K562 (cell line): ENCODE results near the gene ZNF273. TPM values are rescaled to one million over a fixed set of nuclear protein-coding genes. Genes with fewer than 3 reads are reported as not detected.

ENCODE experiments used
- ATAC-seq: fragments of 200-7000 bp; cut with Tn5 transposase; 3 replicates; pipeline ENCODE4 v1.9.1; 2020; ENCODE audit warnings: moderate library complexity
- Bru-seq: library from RNA; stranded (reverse); fragments of 400-500 nt; gene quantifications from one replicate; lab custom pipeline; 2021; lab: Mats Ljungman, UMichigan
- BruChase-seq, 2 experiments: library from RNA; stranded (reverse); fragments of 400-500 nt; gene quantifications; one replicate each; lab custom pipeline; 2021; lab: Mats Ljungman, UMichigan
- BruUV-seq: library from RNA; stranded (reverse); fragments of 400-500 nt; replicated peaks from 2 replicates; lab custom pipeline; 2021; lab: Mats Ljungman, UMichigan
- CTCF ChIA-PET: fragments of 300-600 bp; formaldehyde crosslinking; extraction: SDS; loops from one replicate; lab custom pipeline; 2021; ENCODE audit warnings: low intra/inter-chr PET ratio; lab: Yijun Ruan, JAX
- POLR2A ChIA-PET: fragments of 300-600, 350-650 bp; sonication (Branson Sonifier 250); formaldehyde crosslinking; extraction: SDS; loops from one replicate; lab custom pipeline; 2021; ENCODE audit warnings: antibody characterized with exemption, inconsistent platforms; lab: Yijun Ruan, JAX
- DNase-seq, 4 experiments: peaks; one replicate each; pipeline versions ENCODE4 v3.0.0 to v3.0.0-alpha.2; 2011 to 2018; ENCODE audit warnings: low spot score in 3 of 4, mixed read lengths in 3 of 4; ENCODE audit errors: extremely low read depth in 1 of 4
- FAIRE-seq: peaks from 2 replicates; lab custom pipeline; 2011; peaks lifted over from hg19 to GRCh38; lab: Jason Lieb, UNC
- H2AFZ ChIP-seq: 2 replicates; pipeline ENCODE4 v1.6.0; 2011; ENCODE audit warnings: low read depth, low read length, control low read depth, inconsistent platforms
- H3K27ac ChIP-seq: fragments of 200-600 bp; 3 replicates; pipeline ENCODE4 v1.8.0; 2011; ENCODE audit warnings: low read depth, mild to moderate bottlenecking, control low read depth, inconsistent platforms, low read length, moderate library complexity, mixed read lengths; ENCODE audit errors: extremely low read depth
- H3K27me3 ChIP-seq, 2 experiments: fragments of 300-600 bp in 1 of 2; 2 replicates in 1 of 2; 3 replicates in 1 of 2; pipeline versions ENCODE4 v1.6.0 to v1.8.0; 2011; ENCODE audit warnings: inconsistent platforms in 2 of 2, low read length in 2 of 2, mild to moderate bottlenecking in 1 of 2, mixed read lengths in 1 of 2, moderate library complexity in 1 of 2; ENCODE audit not compliant: control insufficient read depth in 2 of 2, insufficient read depth in 2 of 2
- H3K36me3 ChIP-seq: fragments of 300-600 bp; 3 replicates; pipeline ENCODE4 v1.8.0; 2011; ENCODE audit warnings: mild to moderate bottlenecking, low read length, inconsistent platforms; ENCODE audit not compliant: control insufficient read depth, insufficient read depth
- H3K4me1 ChIP-seq, 2 experiments: fragments of 200-600 bp in 1 of 2; replicated peaks in 1 of 2; 2 replicates in 1 of 2; 3 replicates in 1 of 2; pipeline versions ENCODE4 v1.5.1 to v1.8.0; 2011; ENCODE audit warnings: inconsistent platforms in 2 of 2, low read length in 2 of 2, mild to moderate bottlenecking in 1 of 2, mixed read lengths in 1 of 2, moderate library complexity in 1 of 2; ENCODE audit not compliant: control insufficient read depth in 2 of 2, insufficient read depth in 2 of 2
- H3K4me2 ChIP-seq: 2 replicates; pipeline ENCODE4 v1.6.1; 2011; ENCODE audit warnings: low read length, control low read depth, inconsistent platforms, mixed read lengths; ENCODE audit not compliant: insufficient read depth
- H3K4me3 ChIP-seq: fragments of 200-600 bp; sonication (generic), shearing (Covaris generic); 2 replicates; pipeline ENCODE4 v1.5.1; 2016; ENCODE audit warnings: control low read depth, inconsistent platforms
- H3K79me2 ChIP-seq: fragments of 200-600 bp; 3 replicates; pipeline ENCODE4 v1.8.0; 2011; ENCODE audit warnings: low read length, inconsistent platforms; ENCODE audit not compliant: control insufficient read depth, insufficient read depth
- H3K9ac ChIP-seq, 2 experiments: 2 replicates each; pipeline versions ENCODE4 v1.6.0 to v1.6.1; 2011; ENCODE audit warnings: low read depth in 2 of 2, low read length in 2 of 2, control low read depth in 1 of 2, inconsistent platforms in 1 of 2, mild to moderate bottlenecking in 1 of 2, mixed read lengths in 1 of 2; ENCODE audit not compliant: insufficient read depth in 1 of 2
- H3K9me1 ChIP-seq: one replicate; pipeline ENCODE4 v1.6.0; 2011; ENCODE audit warnings: inconsistent platforms, mild to moderate bottlenecking, low read length, moderate library complexity; ENCODE audit not compliant: control insufficient read depth, insufficient read depth
- H3K9me3 ChIP-seq: replicated peaks from 2 replicates; pipeline ENCODE4 v1.5.1; 2011; ENCODE audit warnings: low read depth, low read length, inconsistent platforms; ENCODE audit not compliant: control insufficient read depth, insufficient read depth
- H4K20me1 ChIP-seq: replicated peaks from 2 replicates; pipeline ENCODE4 v1.6.1; 2011; ENCODE audit warnings: low read length, inconsistent platforms, mixed read lengths; ENCODE audit not compliant: control insufficient read depth, insufficient read depth
- ATF1 ChIP-seq, 2 experiments: fragments of 450-650 bp in 1 of 2; IDR thresholded peaks; 2 replicates each; pipeline ENCODE4 v1.6.1; 2016; ENCODE audit warnings: missing compliant biosample characterization in 1 of 2, missing genetic modification characterization in 1 of 2
- EGR1 ChIP-seq: fragments of 450-650 bp; conservative IDR thresholded peaks from 2 replicates; pipeline ENCODE4 v1.6.1; 2017; ENCODE audit warnings: mild to moderate bottlenecking
- ELF4 ChIP-seq: fragments of 450-650 bp; formaldehyde crosslinking; IDR thresholded peaks from 2 replicates; pipeline ENCODE4 v1.4.0; 2022; ENCODE audit warnings: missing genetic modification characterization
- FOXK1 ChIP-seq: sonication (generic); formaldehyde crosslinking; IDR thresholded peaks from 2 replicates; pipeline ENCODE4 v1.8.0; 2022; ENCODE audit warnings: missing genetic modification reagents, mild to moderate bottlenecking, borderline replicate concordance
- POLR2AphosphoS2 ChIP-seq: IDR thresholded peaks from 2 replicates; pipeline ENCODE4 v1.6.1; 2012; ENCODE audit warnings: low read length, improper control_type of control experiment
- POLR2AphosphoS5 ChIP-seq: IDR thresholded peaks from 2 replicates; pipeline ENCODE4 v1.6.1; 2011; ENCODE audit warnings: mild to moderate bottlenecking, low read depth, low read length, moderate library complexity; ENCODE audit not compliant: control insufficient read depth, insufficient read depth
- SAP30 ChIP-seq: fragments of 200-600 bp; sonication (generic); IDR thresholded peaks from 2 replicates; pipeline ENCODE4 v1.6.1; 2012; ENCODE audit warnings: borderline replicate concordance, low read depth, mild to moderate bottlenecking, moderate library complexity, low read length, control low read depth, inconsistent platforms; ENCODE audit not compliant: insufficient read depth, poor library complexity, severe bottlenecking
- TRIM24 ChIP-seq, 2 experiments: fragments of 450-650 bp; IDR thresholded peaks; 2 replicates each; pipeline ENCODE4 v1.6.1; 2016
- ZFP91 ChIP-seq: sonication (generic); formaldehyde crosslinking; IDR thresholded peaks from 2 replicates; pipeline ENCODE4 v1.8.0; 2022; ENCODE audit warnings: mild to moderate bottlenecking, missing genetic modification reagents
- ZNF3 ChIP-seq: fragments of 250-450 bp; sonication (Bioruptor Pico); IDR thresholded peaks from 2 replicates; pipeline ENCODE4 v1.5.0; 2021; ENCODE audit warnings: mild to moderate bottlenecking, moderate library complexity
- ZNF583 ChIP-seq: fragments of 250-450 bp; sonication (Bioruptor Pico); IDR thresholded peaks from 2 replicates; pipeline ENCODE4 v1.4.0; 2020
- ZNF644 ChIP-seq: fragments of 200-800 bp; sonication (Bioruptor generic); IDR thresholded peaks from 2 replicates; pipeline ENCODE4 v1.6.1; 2016; ENCODE audit warnings: low read depth, missing genetic modification characterization, missing compliant biosample characterization
- ZNF764 ChIP-seq: fragments of 250-450 bp; sonication (Bioruptor Pico); IDR thresholded peaks from 2 replicates; pipeline ENCODE4 v1.4.0; 2020; ENCODE audit warnings: low read depth, mild to moderate bottlenecking, moderate library complexity
- WGBS: fragments of 100-300 bp; shearing (Covaris generic); methylation state at CpG from one replicate; pipeline ENCODE4 v1.1.6; 2016; ENCODE audit warnings: low coverage, mixed read lengths; ENCODE audit not compliant: insufficient coverage; ENCODE audit errors: missing lambda C conversion rate; 5-methylcytosine and 5-hydroxymethylcytosine counted together
- in situ Hi-C: fragments of 300-500 bp; cut with MboI; formaldehyde crosslinking; loops from 4 replicates; pipeline ENCODE4 v1.15.0; 2018; ENCODE audit warnings: inconsistent platforms, mixed read lengths
- intact Hi-C: fragments of 100-400 bp; cut with micrococcal nuclease; formaldehyde crosslinking; loops from 2 replicates; pipeline ENCODE4 v1.14.2; 2022
- long read RNA-seq, 3 experiments: library from polyadenylated mRNA in 2 of 3; library from RNA in 1 of 3; unstranded in 2 of 3; stranded (forward) in 1 of 3; transcript quantifications; one replicate each; pipeline ENCODE4 v2.0.0, GENCODE V29; 2019 to 2022
- polyA minus RNA-seq, 3 experiments: library from RNA; depleted of rRNA, polyadenylated mRNA; stranded (reverse); fragments of >200 nt; gene quantifications; 2 replicates each; pipeline ENCODE4 v1.2.3, GENCODE V29; 2011
- polyA plus RNA-seq, 8 experiments: library from polyadenylated mRNA; depleted of rRNA in 4 of 8; stranded (reverse) in 5 of 8; unstranded in 3 of 8; fragments of >200 nt; fragmentation: Nextera tagmentation in 2 of 8; fragmentation: Illumina TruSeq in 1 of 8; extraction: Ambion mirVana in 2 of 8; extraction: Trizol in 1 of 8; gene quantifications; 2 replicates each; pipeline versions ENCODE4 v1.2.1 to v1.2.3, GENCODE V29; 2011 to 2014; ENCODE audit warnings: inconsistent platforms in 1 of 8, missing spikeins in 1 of 8
- total RNA-seq, 7 experiments: library from RNA; depleted of rRNA in 6 of 7; stranded (reverse); fragments of >200 nt in 6 of 7; fragmentation: Illumina TruSeq in 2 of 7; extraction: Trizol in 2 of 7; gene quantifications; 2 replicates each; pipeline versions ENCODE4 v1.2.1 to v1.2.3, GENCODE V29; 2011 to 2021; ENCODE audit warnings: low replicate concordance in 1 of 7

The ZNF273 gene
- 15.0 and 51.2 TPM in 2 replicates for total RNA-seq (2011; cell fraction: chromatin; rRNA removed; ENCODE audit: low replicate concordance)
- 11.5 and 16.4 TPM in 2 replicates for total RNA-seq (2011; cell fraction: nucleolus; rRNA removed)
- total RNA-seq (2011; cell fraction: nucleoplasm; rRNA removed), result 27.9 and 35.1 TPM in 2 replicates
- total RNA-seq (2014; rRNA removed), result 16.9 and 18.2 TPM in 2 replicates
- 29.5 and 33.1 TPM in 2 replicates for total RNA-seq (2014; rRNA removed; fragmentation: Illumina TruSeq; extraction: Trizol)
- 21.3 and 26.1 TPM in 2 replicates for total RNA-seq (2015; rRNA removed; fragmentation: Illumina TruSeq; extraction: Trizol)
- 14.7 and 15.6 TPM in 2 replicates for total RNA-seq (2021)
- polyA plus RNA-seq (2011; rRNA removed), result 18.1 and 20.7 TPM in 2 replicates
- 6.7 and 10.2 TPM in 2 replicates for polyA plus RNA-seq (2011; cell fraction: cytosol; rRNA removed)
- polyA plus RNA-seq (2011; cell fraction: nucleus; rRNA removed), result 6.4 and 6.8 TPM in 2 replicates
- 9.8 and 13.5 TPM in 2 replicates for polyA plus RNA-seq (2012)
- polyA plus RNA-seq (2014; fragmentation: Illumina TruSeq; extraction: Trizol), result 19.5 and 20.8 TPM in 2 replicates
- polyA plus RNA-seq (2014; fragmentation: Nextera tagmentation; extraction: Ambion mirVana), result 10 to 100 TPM; 20.2 to 37.0 TPM
- polyA plus RNA-seq (2014; rRNA removed), result 13.3 and 14.8 TPM in 2 replicates
- 25.1 and 37.0 TPM in 2 replicates for polyA minus RNA-seq (2011; rRNA and poly(A)+ RNA removed)
- 12.7 and 14.8 TPM in 2 replicates for polyA minus RNA-seq (2011; cell fraction: cytosol; rRNA and poly(A)+ RNA removed)
- 11.2 and 20.3 TPM in 2 replicates for polyA minus RNA-seq (2011; cell fraction: nucleus; rRNA and poly(A)+ RNA removed)
- Bru-seq, nascent RNA, result percentile 93 among the genes with signal in this experiment
- BruChase-seq, experiment 1, labeled RNA remaining after a 2-hour chase, result percentile 96 among the genes with signal in this experiment
- percentile 95 among the genes with signal in this experiment for BruChase-seq, experiment 2, labeled RNA remaining after a 6-hour chase
- long read RNA-seq, experiment 1, transcript ZNF273-201 (5 exons, 3,757 nt), result major isoform, 24 of 69 reads
- long read RNA-seq, experiment 1, transcript ZNF273-204 (4 exons, 2,000 nt), result minor isoform, 6 of 69 reads
- long read RNA-seq, experiment 1, partial matches to known transcripts, result 2 of 69 reads
- long read RNA-seq, experiment 1, other reads (novel, unspliced or antisense), result 37 of 69 reads
- long read RNA-seq, experiment 2, partial matches to known transcripts, result 7 of 17 reads
- long read RNA-seq, experiment 2, other reads (novel, unspliced or antisense), result 8 of 17 reads
- long read RNA-seq, experiment 3, transcript ZNF273-201 (5 exons, 3,757 nt), result major isoform, 7 of 14 reads
- long read RNA-seq, experiment 3, partial matches to known transcripts, result 0 of 14 reads
- long read RNA-seq, experiment 3, other reads (novel, unspliced or antisense), result 6 of 14 reads

GRCh38 chr7:64902806-64903721, at the start of gene ZNF273:
TSS of gene ZNF273 (plus strand) at chr7:64903273. CDS start at chr7:64903318, 45 bp downstream.
- ChIA-PET POLR2A (interaction anchor here (0.5 to 2.5 kb wide), 7 partner anchors 10 to 589 kb away, joined by 3 to 18 read pairs (median 3); partner anchors contain the start of genes ZNF107 and ZNF736), CTCF (no interaction called here)
- ATAC-seq, result peak; percentile 92
- in situ Hi-C loops, result no loop called here
- H3K27me3 ChIP-seq, result no peaks in the 10 kb centered on the region; a peak in 1 of 5 replicates
- peak within 1 kb of the TSS; percentile 95 for H2AFZ ChIP-seq
- peaks cover 9% of the 10 kb centered on the region; the same call in 1 of the 3 replicates for H3K36me3 ChIP-seq
- H3K4me1 ChIP-seq, result peaks cover 15 to 28% of the 10 kb centered on the region in 2 experiments; a peak in 4 of 5 replicates
- intact Hi-C loops, result loop anchor here (5.0 kb wide), 2 partner anchors 44 to 94 kb away; no protein-coding TSS in a partner anchor
- H4K20me1 ChIP-seq, result peaks cover 11% of the 10 kb centered on the region; the same call in 1 of the 2 replicates
- DNase-seq, result peak; percentile 91 to 98 (median 94)
- H3K27ac ChIP-seq, result peak within 1 kb of the TSS; percentile 92
- FAIRE-seq, result peak; percentile 91
- no peaks in the 10 kb centered on the region for H3K9me1 ChIP-seq
- H3K4me2 ChIP-seq, result peak within 1 kb of the TSS; percentile 91
- 1% methylated on average over 31 of the region's 34 CpGs for WGBS
- TSS peak; percentile 45 for BruUV-seq
- peaks cover 52% of the 10 kb centered on the region for H3K79me2 ChIP-seq
- H3K9ac ChIP-seq, result peak within 1 kb of the TSS; percentile 88 to 95
- H3K9me3 ChIP-seq, result no peaks in the 10 kb centered on the region
- peak within 1 kb of the TSS; percentile 95 for H3K4me3 ChIP-seq
- TF ChIP-seq ZNF644 (tag) (no peak), ZNF583 (CRISPR knock-in tag) (0 out of 2 replicates have a peak, but pooled peaks have one; percentile 13), ZFP91 (CRISPR knock-in tag) (no peak), ELF4 (peak; percentile 86), ZNF3 (CRISPR knock-in tag) (no peak), TRIM24 (IDR thresholded peaks at IDR 0.05) (0 out of 4 replicates have a peak, but pooled peaks of 1 of the 2 experiments have one; percentile 9), SAP30 (peak; percentile 92), ZNF764 (CRISPR knock-in tag) (no peak), POLR2AphosphoS2 (peak; percentile 50; the same call in 1 of the 2 replicates), EGR1 (peak; percentile 30; the same call in 1 of the 2 replicates), ATF1 (CRISPR knock-in tag; IDR thresholded peaks at IDR 0.05) (no peak), ATF1 (tag; IDR thresholded peaks at IDR 0.05) (peak; percentile 56), POLR2AphosphoS5 (peak; percentile 88), FOXK1 (CRISPR knock-in tag) (no peak)
